HG02973 (cell line): Measurements from ENCODE around the gene ENTREP1.

Experiments used
- ATAC-seq: cut with Tn5 transposase; IDR thresholded peaks from one replicate; pipeline ENCODE4 v1.9.1; 2021; ENCODE audit warnings: moderate library complexity; ENCODE audit not compliant: unreplicated experiment

The ENTREP1 gene

DNA sequence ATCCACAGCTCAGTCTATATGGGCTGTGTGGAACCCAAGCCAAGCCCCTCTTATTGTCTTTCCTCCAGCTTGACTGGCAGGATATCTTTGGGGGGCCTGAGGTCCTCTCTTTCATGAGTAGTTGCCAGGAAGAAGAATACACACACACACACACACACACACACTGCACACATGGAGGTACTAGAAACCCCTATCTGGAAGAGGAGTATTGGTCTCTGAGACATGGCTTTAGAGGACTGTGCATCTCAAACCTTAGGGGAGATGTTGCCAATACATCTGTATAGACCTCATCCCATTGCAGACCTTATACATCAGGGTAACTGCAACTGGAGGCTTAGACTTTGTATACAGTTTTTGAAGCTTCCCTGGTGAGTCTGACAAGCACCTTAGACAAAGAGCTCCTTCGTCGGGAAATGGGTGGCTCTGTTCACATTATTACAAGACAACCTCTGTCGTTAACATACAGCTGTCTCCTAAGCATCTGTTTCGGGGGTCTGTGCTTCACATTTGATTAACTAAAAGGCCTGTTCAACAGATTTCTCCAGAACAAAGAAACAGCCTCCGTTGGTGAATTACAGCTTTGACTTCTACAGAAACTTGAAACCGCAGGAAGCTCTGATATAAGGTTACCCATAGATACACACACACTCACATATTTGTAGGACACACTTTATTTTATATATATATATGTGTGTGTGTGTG lies 5.5 kb upstream of the ENTREP1 start:
- ATAC-seq = no peak

GRCh38 chr9:69322256-69322655 lies 2.8 kb upstream of the ENTREP1 start:
- ATAC-seq = no peak

DNA sequence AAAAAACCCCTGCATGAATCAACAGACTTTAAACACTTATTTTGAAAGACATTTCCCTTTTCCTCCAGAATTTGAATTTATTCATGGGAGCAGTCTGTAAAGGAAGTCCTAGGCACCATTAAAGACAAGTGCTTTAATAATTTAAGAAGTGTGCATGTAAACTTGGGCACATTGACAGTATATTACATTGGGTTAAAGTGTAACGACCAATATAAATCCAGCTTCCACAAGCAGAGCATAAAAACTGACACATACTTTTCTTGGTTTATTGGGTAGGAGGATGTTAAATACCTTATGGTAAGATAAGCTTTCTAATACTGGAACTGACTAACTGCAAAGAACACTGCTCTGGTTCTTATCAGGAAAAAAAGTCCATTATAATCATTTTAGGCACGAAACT lies 1.2 kb upstream of the ENTREP1 start:
- no peak for ATAC-seq

DNA sequence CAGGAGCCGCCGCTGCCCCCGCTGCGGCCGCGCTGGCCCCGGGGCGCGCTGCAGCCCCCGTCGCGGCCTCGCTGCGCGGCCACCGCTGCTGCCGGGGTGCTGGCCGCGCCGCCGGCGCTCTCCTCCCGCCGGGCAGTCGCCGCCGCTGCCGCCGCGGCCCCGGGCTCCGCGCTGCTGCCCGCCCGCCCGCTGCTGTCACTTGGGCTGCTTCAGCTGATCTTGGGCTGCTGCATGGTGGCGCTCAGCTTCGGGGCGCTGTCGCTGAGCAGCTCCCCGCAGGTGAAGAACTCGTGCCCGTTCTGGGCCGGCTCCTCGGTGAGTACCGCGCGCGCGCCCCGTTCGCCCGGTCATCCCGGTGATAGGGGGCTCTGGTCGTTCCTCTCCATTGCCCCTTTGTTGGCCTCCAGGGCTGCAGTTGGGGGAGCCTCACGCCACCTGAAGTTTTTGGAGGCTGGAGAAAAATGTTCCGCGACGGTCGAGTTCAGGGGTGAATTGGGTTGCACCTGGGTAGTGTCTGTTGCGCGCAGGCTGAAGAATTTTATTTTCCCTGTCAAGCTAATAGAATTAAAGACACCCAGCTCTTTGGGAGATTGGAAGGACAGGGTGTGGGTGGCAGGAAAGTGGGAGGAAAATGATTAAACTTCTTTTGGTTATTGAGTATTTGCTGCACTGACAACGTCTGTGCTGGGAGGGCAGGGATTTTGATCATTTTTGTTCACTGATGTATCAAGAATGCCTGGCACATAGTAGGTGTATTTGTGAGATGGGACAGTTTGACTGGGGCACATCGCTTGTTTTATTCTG lies 596 bp downstream of the ENTREP1 start:
- no peak for ATAC-seq

DNA sequence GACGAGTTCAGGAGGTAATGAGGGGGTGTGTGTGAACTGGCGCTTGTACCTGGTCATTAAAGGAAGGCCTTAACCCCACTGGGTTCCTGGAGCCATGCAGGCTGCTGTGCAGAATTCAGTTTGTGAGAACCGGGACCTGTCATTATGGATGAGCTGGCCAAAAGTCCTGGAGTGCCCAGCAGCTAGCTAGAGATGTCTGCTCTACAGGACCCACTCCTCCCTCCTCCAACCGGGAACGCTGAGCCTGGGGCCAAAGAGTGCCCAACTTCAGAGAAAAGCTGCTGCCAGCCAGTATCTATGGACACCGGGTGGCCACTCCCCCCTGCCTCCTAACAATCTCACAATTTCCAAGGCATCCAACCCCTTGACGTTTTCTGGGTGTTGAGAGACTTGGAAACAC lies 1.2 kb downstream of the ENTREP1 start:
- ATAC-seq = no peak

DNA sequence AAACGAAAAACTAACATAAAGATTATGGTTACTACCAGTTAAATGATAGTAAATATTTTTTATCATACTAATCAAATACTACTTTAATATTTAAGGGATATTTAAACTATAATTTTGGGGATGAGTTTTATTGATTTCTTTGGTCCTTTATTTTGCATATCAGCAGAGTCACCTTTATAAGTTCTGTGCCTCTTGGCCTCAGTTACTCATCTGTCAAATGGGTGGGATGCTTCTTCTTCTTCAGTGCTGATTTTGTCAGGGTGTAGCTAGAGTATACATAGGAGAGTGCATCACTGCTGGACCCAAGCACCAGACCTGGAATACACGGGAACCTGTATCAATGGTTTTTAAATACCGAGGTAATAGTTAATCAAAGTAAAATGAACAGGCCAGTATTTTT lies 5.6 kb downstream of the ENTREP1 start:
- no peak for ATAC-seq

DNA sequence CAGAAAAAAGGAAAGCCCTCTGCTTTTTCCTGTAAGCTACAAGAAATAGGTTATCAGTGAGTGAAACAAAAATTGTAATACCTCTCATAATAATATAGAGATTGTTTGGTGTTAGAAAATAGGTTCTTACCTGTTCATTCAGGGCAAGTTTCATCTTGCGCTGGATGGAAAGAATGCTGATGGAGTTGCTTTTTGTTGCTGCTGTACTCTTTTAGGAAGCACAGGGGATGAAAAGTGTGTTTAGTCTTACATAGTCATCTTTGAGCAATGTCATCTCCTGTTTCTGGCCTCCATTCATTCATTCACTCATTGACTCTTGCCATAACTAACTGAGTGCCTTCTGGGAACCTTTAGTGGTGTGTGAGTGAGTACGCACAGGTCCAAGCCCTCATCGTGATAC lies 6.4 kb downstream of the ENTREP1 start:
- ATAC-seq = no peak

GRCh38 chr9:69332067-69332685 lies 7.2 kb downstream of the ENTREP1 start:
- no peak for ATAC-seq

DNA sequence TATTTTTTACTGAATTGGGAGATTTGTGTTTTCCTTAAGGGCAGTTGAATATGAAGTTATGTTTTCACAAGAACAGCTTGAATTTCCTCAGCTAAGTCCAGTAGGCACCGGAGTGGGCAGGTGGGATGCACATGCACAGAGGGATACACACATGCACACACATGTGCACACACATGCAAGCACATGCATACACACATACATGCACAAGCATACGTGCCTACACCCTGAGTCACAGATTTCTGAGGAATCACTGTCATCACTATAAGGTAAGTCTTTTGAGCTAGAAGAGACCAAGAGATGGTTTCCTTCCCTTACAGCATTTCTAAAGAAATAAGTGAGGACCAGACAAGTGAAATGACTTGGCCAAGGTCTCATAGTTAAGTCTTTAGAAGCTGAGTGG lies 8.7 kb downstream of the ENTREP1 start:
- ATAC-seq = no peak

- ATAC-seq = no peak
Observed at GRCh38 chr9:69334317-69334716, 9.3 kb downstream of the ENTREP1 start.

DNA sequence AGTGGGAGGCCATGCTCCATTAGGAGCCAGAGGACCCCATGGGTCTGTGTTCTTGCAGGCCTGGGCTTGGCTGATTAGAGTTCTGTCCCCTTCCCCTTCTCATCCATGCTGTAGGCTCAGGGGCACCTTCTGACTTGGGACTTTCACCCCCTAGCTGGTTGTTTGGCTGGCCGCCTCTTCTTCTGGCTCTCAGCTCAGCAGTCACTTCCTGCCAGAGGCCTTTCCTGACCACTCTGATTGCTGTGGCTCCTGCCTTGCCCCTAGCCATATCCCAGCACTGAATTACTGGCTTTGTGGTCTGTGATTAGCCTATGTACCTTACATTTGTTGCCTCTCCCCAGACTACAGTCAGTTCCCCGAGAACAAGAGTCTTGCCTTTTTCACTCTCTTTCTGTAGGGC lies 14.6 kb downstream of the ENTREP1 start:
- ATAC-seq = no peak

DNA sequence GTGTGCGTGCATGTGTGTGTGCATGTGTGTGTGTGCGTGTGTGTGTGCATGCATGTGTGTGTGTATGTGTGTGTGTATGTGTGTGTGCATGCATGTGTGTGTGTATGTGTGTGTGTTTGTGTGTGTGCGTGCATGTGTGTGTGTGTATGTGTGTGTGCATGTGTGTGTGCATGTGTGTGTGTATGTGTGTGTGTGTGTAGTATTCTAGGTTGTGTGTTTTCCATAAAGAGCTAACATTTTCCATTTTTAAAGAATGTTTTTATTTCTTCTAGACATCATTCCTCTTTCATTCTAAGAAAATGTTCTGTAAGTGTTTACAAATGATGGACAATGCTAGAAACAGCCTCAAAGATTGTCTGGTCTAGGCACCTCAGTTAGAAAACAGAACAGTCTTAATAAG lies 15.6 kb downstream of the ENTREP1 start:
- ATAC-seq = no peak

DNA sequence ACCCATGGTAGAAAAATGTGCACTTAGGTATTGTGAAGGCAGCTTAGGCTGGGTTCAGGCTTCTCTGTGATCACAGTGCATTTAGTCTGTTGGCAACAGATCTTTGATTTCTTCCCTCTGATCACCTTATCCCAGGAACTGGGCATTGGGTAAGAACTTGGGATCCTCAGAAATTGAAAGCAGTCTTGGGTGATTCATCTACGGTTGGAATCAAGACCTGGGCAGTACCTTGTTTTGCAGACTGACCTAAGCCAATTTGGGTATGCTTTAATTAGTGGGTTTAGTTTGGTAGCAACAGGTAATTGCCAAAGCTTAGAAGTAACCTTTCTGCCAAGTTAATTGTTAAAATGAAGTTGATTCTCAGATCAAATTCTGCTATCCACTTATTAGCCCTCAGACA lies 17.8 kb downstream of the ENTREP1 start:
- ATAC-seq = no peak

- ATAC-seq = no peak
Observed at GRCh38 chr9:69344459-69344858, 19.4 kb downstream of the ENTREP1 start.

DNA sequence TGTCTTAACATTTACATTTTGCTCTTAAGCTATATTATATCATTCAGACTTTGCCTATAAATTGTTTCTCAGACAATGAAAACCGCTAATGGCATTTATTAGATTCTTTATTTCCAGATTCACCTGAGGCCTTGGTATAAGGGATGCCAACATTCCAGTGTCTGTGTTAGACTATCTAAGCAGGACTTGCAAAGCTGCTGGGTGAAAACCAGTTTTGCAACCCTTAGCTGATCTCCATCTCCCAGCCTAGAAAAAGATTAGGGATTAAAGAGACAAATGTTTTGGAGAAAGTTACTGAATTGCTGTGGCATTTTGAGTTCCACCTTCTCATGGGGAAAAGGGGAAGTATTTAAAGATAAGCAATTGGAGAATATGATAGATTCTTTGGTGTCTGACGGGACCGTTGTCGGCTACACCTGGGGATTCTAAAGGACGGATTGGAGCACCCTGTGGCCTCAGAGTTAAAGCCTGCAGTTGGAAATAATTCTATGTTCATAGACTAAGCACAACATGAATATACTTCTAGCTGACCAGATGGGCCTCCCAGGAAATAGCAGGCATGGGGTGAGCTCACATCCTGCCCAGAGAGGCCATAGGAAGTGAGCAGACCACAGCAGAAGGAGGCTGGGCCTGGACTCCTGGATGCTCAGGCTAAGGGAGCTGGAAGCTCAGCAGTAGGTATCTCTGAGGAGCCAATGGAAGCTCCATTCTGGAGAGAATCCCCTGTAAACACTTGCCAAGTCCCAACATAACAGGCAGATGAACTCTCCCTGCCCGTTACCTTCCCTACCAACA lies 21.8 kb downstream of the ENTREP1 start:
- ATAC-seq = no peak

- ATAC-seq = no peak
Observed at GRCh38 chr9:69347607-69348006, 22.6 kb downstream of the ENTREP1 start.

DNA sequence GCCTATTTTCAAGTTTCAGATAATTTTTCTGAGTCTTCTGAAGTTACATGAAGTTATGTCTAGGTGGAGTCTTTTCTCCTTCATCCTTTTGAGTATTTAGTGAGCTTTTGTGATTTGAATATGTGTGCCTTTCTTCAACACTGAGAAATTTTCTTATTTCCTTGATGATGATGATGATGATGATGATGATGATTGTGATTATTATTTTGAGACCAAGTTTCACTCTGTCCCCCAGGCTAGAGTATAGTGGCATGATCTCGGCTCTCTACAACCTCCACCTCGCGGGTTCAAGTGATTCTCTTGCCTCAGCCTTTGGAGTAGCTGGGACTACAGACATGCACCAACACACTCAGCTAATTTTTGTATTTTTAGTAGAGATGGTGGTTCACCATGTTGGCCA lies 26.2 kb downstream of the ENTREP1 start:
- ATAC-seq = no peak

DNA sequence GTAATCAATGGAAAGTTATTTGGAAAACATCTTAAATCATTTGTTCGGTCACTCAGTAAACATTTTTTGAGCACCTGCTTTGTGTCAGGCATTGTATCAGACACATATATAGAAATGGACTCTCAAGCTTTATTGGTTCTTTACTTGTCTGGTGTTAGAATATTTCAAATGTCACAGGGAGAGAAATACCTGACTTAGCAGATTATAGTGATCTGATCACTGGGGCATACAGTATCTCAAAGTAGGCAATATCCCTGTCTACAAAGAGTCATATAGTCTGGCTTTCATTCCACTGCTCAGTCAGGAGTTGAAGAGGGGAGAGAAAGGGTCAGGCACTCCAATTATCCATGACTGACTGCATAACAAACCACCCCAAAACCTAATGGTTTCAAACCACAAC lies 30.2 kb downstream of the ENTREP1 start:
- no peak for ATAC-seq

GRCh38 chr9:69357030-69357775 lies 32.2 kb downstream of the ENTREP1 start:
- ATAC-seq = no peak

- ATAC-seq = no peak
Observed at GRCh38 chr9:69357821-69358220, 32.8 kb downstream of the ENTREP1 start.

DNA sequence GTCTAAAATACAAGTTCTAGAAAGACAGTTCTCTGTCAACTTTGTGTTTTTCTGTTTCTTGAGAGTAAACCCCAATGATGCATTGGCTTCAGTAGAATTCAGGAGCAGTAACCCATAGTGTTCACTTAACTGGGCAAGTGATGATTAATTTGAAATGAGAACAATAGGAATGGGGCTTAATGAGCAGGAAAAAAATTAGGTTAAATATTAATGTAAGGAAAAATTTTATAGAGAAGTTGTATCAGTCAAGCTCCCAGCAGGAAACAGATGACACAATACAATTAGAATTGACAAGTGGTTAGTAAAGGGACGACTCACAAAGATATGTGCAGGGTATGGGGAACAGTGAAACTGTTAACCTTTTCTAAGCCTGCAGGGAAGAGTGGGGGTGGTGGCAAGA lies 38.2 kb downstream of the ENTREP1 start:
- ATAC-seq = no peak
